Measurements from ENCODE around the gene NDUFB7.
"Not testable (repeated sequence)": the region's sequence is repeated elsewhere in the genome, so short reads cannot be mapped to it uniquely, and the experiment has no call there.

The NDUFB7 gene

GRCh38 chr19:14611051-14611450, 39.2 kb upstream of the NDUFB7 start:
- H3K4me3 ChIP-seq (replicated peaks in 1 of 2; ENCODE audit: low read depth in 2 of 2, low read length in 2 of 2), result no peak overlapping the region
- no peak for DNase-seq (ENCODE audit: low read depth in 2 of 2)
- TF ChIP-seq, protein P1, sequence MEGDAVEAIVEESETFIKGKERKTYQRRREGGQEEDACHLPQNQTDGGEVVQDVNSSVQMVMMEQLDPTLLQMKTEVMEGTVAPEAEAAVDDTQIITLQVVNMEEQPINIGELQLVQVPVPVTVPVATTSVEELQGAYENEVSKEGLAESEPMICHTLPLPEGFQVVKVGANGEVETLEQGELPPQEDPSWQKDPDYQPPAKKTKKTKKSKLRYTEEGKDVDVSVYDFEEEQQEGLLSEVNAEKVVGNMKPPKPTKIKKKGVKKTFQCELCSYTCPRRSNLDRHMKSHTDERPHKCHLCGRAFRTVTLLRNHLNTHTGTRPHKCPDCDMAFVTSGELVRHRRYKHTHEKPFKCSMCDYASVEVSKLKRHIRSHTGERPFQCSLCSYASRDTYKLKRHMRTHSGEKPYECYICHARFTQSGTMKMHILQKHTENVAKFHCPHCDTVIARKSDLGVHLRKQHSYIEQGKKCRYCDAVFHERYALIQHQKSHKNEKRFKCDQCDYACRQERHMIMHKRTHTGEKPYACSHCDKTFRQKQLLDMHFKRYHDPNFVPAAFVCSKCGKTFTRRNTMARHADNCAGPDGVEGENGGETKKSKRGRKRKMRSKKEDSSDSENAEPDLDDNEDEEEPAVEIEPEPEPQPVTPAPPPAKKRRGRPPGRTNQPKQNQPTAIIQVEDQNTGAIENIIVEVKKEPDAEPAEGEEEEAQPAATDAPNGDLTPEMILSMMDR (IDR thresholded peaks at IDR 0.05; ENCODE audit: low read depth, low read length), result no peak

GRCh38 chr19:14606627-14607026, 34.8 kb upstream of the NDUFB7 start:
- no peak overlapping the region for H3K4me3 ChIP-seq (replicated peaks in 1 of 2; ENCODE audit: low read depth in 2 of 2, low read length in 2 of 2)
- TF ChIP-seq, protein P1 (IDR thresholded peaks at IDR 0.05; ENCODE audit: low read depth, low read length), result no peak
- DNase-seq (ENCODE audit: low read depth in 2 of 2), result no peak

DNA sequence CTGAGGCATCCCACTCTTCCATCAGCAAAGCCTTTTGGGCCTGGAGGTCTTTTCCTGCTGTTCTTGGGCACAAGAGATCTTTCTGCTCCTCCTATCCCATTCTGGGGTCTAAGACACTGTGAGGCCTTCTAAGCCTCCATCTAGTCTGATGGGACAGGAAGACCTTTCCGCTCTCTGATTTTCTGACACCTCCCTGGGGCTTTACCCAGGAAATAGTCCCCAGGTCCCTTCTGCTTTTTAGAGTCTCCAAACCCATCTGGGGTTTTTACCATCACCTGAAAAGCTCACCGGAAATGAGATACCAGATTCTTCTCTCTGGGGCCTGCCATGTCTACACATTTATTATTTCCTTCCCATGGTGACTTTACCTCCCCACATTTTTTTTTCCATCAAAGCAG, 32.1 kb upstream of the NDUFB7 start:
- DNase-seq (ENCODE audit: low read depth in 2 of 2), result no peak
- TF ChIP-seq, protein P1 (IDR thresholded peaks at IDR 0.05; ENCODE audit: low read depth, low read length), result no peak
- H3K4me3 ChIP-seq (replicated peaks in 1 of 2; ENCODE audit: low read depth in 2 of 2, low read length in 2 of 2), result no peak overlapping the region

GRCh38 chr19:14599548-14600147, 27.8 kb upstream of the NDUFB7 start:
- no peak overlapping the region for H3K4me3 ChIP-seq (replicated peaks in 1 of 2; ENCODE audit: low read depth in 2 of 2, low read length in 2 of 2)
- TF ChIP-seq, protein P1 (IDR thresholded peaks at IDR 0.05; ENCODE audit: low read depth, low read length), result no peak
- DNase-seq (ENCODE audit: low read depth in 2 of 2), result no peak

GRCh38 chr19:14595558-14595957, 23.7 kb upstream of the NDUFB7 start:
- no peak for DNase-seq (ENCODE audit: low read depth in 2 of 2)
- TF ChIP-seq, protein P1 (IDR thresholded peaks at IDR 0.05; ENCODE audit: low read depth, low read length), result no peak
- H3K4me3 ChIP-seq (replicated peaks in 1 of 2; ENCODE audit: low read depth in 2 of 2, low read length in 2 of 2), result no peak overlapping the region

DNA sequence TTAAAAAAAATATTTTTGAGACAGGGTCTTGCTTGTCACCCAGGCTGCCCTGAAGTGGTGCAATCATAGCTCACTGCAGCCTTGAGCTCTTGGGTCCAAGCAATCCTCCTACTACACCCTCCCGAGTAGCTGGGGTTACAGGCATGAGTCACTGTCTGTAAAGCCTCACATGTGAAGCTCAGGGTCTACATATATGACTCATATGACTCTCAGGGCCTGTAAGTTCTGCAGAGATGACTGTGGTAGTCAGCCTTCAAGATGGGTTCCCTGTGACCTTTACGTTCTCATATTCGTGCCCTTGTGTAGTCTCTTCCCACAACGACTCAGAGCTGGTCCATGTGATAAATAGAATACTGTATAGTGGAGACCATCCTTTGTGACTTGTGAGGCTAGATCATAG, 17.6 kb upstream of the NDUFB7 start:
- not testable (repeated sequence) for H3K4me3 ChIP-seq (replicated peaks in 1 of 2; ENCODE audit: low read depth in 2 of 2, low read length in 2 of 2)
- DNase-seq (ENCODE audit: low read depth in 2 of 2), result peak in 1 of 2 donors; percentile 34

DNA sequence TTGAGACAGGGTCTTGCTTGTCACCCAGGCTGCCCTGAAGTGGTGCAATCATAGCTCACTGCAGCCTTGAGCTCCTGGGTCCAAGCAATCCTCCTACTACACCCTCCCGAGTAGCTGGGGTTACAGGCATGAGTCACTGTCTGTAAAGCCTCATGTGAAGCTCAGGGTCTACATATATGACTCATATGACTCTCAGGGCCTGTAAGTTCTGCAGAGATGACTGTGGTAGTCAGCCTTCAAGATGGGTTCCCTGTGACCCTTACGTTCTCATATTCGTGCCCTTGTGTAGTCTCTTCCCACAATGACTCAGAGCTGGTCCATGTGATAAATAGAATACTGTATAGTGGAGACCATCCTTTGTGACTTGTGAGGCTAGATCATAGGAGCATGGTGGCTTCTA, 13.3 kb upstream of the NDUFB7 start:
- H3K4me3 ChIP-seq (replicated peaks in 1 of 2; ENCODE audit: low read depth in 2 of 2, low read length in 2 of 2), result not testable (repeated sequence)
- DNase-seq (ENCODE audit: low read depth in 2 of 2), result peak in 1 of 2 donors; percentile 71

GRCh38 chr19:14584372-14584771, 12.5 kb upstream of the NDUFB7 start:
- not testable (repeated sequence) for DNase-seq (ENCODE audit: low read depth in 2 of 2); H3K4me3 ChIP-seq (replicated peaks in 1 of 2; ENCODE audit: low read depth in 2 of 2, low read length in 2 of 2)
